GM19324 (cell line): Measurements from ENCODE around the gene PLBD2.

ENCODE experiments used
- ATAC-seq: cut with Tn5 transposase; IDR thresholded peaks from one replicate; pipeline ENCODE4 v1.9.1; 2021; ENCODE audit warnings: mild to moderate bottlenecking, moderate library complexity; ENCODE audit not compliant: unreplicated experiment, low FRiP score

PLBD2 gene

GRCh38 chr12:113392520-113392919, 34.1 kb downstream of the PLBD2 start:
- no peak for ATAC-seq

DNA sequence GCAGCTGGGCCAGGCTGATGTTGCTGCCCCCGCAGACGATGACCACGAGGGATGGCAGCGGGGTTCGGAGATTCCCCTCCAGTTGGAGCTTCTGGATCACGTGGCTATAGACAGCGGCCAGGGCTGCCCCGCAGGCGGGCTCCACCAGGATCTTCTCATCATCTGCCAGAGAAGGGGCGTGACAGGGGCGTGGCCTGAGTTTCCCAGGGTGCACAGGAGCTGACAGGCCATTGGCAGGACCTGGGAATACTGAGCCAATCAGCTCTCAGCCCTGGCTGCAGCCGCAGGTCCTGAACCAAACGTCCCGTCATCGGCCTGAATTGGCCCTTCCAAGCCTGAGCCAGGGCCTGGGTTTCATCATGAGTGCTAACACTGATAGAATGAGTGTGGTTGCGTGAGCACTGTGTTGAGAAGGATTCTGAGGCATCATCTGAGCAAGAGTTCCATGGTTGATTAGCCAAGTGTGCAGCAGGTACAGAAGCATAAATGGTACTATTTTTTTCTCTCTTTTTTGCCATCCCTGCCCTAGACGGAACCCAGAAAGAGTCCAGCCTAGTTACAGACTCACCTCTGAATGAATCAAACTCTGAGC, 34.7 kb downstream of the PLBD2 start:
- no peak for ATAC-seq

- ATAC-seq = no peak
Measured at GRCh38 chr12:113393749-113394148, 35.4 kb downstream of the PLBD2 start.

- ATAC-seq = no peak
Measured at GRCh38 chr12:113395119-113395518, 36.7 kb downstream of the PLBD2 start.

GRCh38 chr12:113396200-113396599, 37.8 kb downstream of the PLBD2 start:
- ATAC-seq = no peak

DNA sequence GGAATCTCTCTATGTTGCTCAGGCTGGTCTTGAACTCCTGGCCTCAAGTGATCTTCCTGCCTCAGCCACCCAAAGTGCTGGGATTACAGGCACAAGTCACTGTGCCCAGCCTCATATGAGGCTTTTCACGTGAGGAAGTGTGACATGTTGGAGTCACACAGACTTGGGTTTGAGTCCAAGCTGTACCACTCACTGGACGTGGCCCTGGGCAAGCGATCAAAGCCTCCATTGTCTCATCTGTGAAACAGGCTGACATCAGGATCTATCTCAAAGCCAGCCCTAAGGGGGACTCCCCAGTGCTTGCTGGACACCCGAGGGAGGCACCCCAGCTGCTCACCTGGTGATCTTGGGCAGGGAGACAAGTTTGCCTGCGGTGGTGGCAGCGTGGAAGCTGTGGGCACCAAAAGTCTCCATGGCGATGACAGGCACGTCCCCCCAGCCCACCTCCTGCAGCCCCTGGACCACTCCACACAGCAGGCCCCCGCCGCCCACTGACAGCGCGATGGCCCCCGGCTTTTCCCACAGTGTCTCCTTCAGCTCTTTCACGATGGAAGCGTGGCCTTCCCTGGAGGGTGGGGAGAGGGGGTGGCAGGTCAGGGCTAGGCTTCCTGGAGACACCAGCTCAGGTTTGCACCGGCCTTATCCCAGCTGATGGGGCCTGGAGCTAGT, 38.6 kb downstream of the PLBD2 start:
- no peak for ATAC-seq

GRCh38 chr12:113397497-113398197, 39.3 kb downstream of the PLBD2 start:
- ATAC-seq = no peak

DNA sequence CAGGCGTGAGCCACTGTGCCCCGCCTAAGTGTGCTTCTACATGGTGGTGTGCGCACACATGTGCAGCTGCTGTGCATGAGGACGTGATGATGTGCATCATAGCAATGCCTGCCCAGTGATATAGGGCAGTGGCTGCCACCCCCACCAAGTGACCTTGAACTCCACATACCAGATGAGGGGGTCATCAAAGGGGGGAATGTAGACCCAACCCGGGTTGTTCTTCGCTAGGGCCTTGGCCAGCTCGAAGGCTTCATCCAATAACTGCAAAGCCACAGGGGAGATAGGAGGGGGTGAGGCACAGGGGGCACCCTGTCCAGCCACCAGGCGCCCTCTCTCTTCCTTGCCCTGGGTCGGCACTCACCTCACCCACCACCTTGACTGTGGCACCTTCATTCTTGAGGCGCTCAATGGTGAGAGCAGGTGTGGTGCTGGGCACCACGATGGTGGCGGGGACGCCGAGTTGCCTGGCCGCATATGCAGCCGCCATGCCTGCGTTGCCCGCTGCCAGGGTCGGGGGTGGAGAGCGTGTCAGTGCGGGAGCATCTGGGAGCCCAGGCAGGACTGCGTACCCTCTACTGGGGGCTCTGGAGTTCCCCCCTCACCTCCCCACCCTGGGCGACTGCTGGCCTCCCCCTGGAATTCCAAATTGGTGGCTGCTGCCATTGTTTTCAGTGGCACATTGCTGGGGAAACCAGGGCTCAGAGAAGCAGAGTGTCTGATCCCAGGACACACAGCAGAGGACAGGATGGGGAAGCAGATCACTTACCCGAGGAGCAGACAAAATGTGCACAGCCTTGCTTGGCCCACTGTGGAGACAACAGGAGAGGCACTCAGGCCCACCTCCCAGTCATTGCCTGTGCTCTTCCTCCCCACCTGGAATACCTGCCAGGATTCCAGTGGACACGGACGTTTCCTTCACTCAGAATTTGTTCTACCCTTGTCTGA, 40.2 kb downstream of the PLBD2 start:
- no peak for ATAC-seq

DNA sequence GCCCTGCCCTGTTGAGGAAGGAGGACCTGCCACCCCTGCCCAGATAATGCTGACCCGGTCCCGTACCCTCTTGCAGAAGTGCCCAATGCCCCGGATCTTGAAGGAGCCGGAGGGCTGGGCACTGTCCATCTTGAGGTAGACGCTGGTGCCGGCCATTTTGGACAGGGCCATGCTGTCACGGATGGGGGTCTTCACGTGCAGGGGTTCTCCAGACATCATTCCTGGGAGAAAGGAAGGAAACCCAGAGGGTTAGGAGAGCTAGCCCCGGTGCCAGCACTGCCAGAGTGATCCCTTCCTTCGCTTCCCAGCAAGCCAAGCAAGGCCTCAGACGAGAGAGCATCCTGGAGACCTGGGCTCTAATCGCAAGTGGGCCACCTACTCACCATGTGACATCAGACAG, 41.1 kb downstream of the PLBD2 start:
- ATAC-seq = no peak

GRCh38 chr12:113400362-113400761, 42.0 kb downstream of the PLBD2 start:
- no peak for ATAC-seq

DNA sequence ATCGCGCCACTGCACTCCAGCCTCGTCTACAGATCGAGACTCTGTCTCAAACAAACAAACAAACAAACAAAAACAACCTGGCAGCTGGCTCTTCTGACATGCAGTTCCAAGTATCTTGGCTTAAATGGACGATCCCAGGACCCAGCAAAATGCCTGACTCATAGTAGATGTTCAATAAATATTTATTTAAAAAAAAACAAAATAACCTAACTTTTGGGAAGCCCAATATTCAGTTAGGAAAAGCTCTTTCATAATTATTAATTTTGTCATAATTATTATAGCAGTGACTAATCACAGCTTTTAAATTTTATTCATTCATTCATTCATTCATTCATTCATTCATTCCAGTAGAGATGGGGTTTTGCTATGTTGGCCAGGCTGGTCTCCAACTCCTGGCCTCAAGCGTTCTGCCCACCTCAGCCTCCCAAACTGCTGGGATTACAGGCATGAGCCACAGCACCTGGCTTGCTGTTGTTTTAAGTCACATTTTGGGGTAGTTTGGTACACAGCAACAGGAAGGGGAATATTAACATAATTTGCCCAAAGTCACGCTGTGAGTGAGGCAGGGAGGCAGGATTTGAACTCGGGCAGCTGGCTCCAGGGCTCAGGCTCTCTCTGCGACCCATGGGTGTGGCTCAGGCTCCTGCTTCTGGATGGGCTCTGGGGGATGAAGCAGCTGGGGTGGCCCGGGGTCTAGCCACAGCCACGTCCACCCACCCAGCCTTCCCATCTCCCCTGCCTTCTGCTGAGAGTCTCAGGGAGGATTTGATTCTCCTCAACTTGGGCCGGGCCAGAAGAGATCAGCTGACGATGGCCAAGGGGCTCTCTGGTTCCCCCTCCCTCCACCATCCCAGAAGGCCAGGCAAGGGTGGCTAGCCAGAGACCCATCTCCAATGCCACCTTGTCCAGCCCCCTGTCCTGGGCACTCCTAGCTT, 42.9 kb downstream of the PLBD2 start:
- no peak for ATAC-seq

- ATAC-seq = no peak
Measured at GRCh38 chr12:113402586-113403260, 44.3 kb downstream of the PLBD2 start.

GRCh38 chr12:113403435-113404415, 45.3 kb downstream of the PLBD2 start, which contains the start of gene SDS:
SDS (minus strand) TSS chr12:113403887; CDS start chr12:113399708, 4,179 bp downstream.
- ATAC-seq = no peak

DNA sequence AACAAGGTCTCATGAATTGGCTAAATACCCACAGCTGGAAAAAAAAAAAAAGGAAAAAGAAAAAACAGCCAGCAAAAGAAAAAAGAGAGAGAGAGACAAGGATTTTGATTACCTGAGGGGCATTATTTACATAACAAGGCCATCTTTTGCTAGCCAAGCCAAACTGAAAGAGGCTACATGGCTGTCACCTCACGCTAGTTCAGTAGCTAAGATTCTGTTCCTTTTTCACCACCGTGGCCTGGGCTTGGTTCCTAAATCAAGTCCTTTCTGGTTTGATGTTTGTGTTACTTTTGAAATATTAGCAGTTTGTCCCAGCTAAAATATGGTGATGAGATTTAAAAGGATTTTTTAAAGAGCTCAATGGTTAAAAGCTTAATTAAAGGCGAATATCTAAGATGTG, 47.3 kb downstream of the PLBD2 start:
- ATAC-seq = no peak

GRCh38 chr12:113407931-113408600, 49.7 kb downstream of the PLBD2 start:
- ATAC-seq = no peak

DNA sequence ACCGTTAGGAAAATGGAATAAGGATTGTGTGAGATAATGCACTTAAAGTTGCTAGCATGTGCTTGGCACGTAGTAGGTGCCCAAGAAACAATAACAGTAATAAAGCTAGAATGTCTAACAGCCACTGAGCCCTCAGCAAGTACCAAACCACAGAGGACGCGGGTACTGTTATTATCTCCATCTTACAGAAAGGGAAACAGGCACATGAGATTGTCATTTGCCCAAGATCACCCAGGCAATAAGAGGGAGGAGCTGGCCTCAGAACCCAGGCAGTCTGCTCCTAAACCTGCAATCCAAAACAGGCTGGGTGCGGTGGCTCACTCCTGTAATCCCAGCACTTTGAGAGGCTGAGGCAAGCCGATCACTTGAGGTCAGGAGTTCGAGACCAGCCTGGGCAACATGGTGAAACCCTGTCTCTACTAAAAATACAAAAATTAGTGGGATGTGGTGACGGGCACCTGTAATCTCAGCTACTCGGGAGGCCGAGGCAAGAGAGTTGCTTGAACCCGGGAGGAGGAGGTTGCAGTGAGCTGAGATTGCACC, 50.4 kb downstream of the PLBD2 start:
- no peak for ATAC-seq

GRCh38 chr12:113409462-113410124, 51.2 kb downstream of the PLBD2 start:
- no peak for ATAC-seq
